ENCODE results near the gene MYO1F. TPM values are rescaled to one million over a fixed set of nuclear protein-coding genes. Genes with fewer than 3 reads are reported as not detected.
A peak's percentile ranks its signal among the peaks of the same experiment; 100 is the strongest.

Gene MYO1F
- total and polyA plus RNA-seq, 2 of the 13 experiments (the other 11 are each of a cell fraction or from before 2014, with no cell fraction given) = 0.09 to 0.13 TPM

DNA sequence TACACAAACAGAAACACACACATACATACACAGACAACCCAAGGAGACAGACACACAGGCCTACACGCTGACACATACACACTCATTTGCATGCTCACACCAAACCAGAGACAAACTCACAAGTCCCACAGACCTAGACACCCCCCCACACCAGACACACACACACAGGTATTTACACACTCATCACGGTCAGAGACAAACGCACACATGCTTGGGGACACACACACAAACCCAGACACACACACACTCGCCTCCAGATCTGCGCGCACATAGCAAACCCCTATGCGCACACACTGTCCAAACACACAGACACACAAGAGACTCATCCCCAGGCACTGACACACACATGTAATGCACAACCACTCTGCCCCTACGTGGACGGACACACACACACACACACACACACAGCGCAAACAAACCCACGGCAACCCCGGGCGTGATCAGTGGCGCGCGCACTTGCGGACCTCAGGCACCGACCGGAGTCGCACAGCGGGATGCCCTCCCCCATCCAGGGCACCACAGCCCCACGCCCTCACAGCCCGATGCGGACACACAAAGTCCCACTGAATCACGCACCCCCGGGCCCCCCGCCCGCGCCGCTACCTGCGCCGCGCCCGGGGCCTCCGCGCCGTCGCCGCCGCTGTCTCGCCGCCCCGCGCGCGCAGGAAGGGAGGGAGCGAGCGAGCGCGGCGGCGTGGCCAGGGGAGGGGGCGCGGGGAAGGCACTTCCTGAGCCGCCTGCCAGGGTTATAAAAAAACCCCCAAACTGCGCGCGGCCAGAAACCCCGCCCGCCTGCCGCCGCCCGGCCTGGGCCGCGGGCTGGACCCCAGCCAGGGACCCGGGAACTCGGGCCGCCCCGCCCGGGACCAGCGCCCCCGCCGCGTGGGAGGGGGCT, 33.0 kb upstream of the MYO1F start, which contains the start of gene ADAMTS10 (continued):
- TF ChIP-seq, protein P1, sequence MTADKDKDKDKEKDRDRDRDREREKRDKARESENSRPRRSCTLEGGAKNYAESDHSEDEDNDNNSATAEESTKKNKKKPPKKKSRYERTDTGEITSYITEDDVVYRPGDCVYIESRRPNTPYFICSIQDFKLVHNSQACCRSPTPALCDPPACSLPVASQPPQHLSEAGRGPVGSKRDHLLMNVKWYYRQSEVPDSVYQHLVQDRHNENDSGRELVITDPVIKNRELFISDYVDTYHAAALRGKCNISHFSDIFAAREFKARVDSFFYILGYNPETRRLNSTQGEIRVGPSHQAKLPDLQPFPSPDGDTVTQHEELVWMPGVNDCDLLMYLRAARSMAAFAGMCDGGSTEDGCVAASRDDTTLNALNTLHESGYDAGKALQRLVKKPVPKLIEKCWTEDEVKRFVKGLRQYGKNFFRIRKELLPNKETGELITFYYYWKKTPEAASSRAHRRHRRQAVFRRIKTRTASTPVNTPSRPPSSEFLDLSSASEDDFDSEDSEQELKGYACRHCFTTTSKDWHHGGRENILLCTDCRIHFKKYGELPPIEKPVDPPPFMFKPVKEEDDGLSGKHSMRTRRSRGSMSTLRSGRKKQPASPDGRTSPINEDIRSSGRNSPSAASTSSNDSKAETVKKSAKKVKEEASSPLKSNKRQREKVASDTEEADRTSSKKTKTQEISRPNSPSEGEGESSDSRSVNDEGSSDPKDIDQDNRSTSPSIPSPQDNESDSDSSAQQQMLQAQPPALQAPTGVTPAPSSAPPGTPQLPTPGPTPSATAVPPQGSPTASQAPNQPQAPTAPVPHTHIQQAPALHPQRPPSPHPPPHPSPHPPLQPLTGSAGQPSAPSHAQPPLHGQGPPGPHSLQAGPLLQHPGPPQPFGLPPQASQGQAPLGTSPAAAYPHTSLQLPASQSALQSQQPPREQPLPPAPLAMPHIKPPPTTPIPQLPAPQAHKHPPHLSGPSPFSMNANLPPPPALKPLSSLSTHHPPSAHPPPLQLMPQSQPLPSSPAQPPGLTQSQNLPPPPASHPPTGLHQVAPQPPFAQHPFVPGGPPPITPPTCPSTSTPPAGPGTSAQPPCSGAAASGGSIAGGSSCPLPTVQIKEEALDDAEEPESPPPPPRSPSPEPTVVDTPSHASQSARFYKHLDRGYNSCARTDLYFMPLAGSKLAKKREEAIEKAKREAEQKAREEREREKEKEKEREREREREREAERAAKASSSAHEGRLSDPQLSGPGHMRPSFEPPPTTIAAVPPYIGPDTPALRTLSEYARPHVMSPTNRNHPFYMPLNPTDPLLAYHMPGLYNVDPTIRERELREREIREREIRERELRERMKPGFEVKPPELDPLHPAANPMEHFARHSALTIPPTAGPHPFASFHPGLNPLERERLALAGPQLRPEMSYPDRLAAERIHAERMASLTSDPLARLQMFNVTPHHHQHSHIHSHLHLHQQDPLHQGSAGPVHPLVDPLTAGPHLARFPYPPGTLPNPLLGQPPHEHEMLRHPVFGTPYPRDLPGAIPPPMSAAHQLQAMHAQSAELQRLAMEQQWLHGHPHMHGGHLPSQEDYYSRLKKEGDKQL (CRISPR knock-in tag; IDR thresholded peaks at IDR 0.05; ENCODE audit: low read depth) = no peak
- TF ChIP-seq TARDBP (CRISPR knock-in tag; IDR thresholded peaks at IDR 0.05) (0 out of 2 replicates have a peak, but pooled peaks have one; percentile 32), NR1H2 (CRISPR knock-in tag; IDR thresholded peaks at IDR 0.05; ENCODE audit: borderline replicate concordance, low read depth) (no peak), ZNF546 (CRISPR knock-in tag; conservative IDR thresholded peaks at IDR 0.05) (no peak), CEBPB (IDR thresholded peaks at IDR 0.05; ENCODE audit: borderline replicate concordance, low read depth, low read length) (no peak), HMGXB4 (CRISPR knock-in tag; IDR thresholded peaks at IDR 0.05; ENCODE audit: borderline replicate concordance in 1 of 2, low read depth in 1 of 2) (peak in 1 of 2 experiments; percentile 17; a peak in 1 of 4 replicates), ARID2 (CRISPR knock-in tag; IDR thresholded peaks at IDR 0.05; ENCODE audit: borderline replicate concordance) (0 out of 2 replicates have a peak, but pooled peaks have one; percentile 32), SETDB1 (CRISPR knock-in tag; IDR thresholded peaks at IDR 0.05; ENCODE audit: borderline replicate concordance) (no peak), FOXJ3 (CRISPR knock-in tag; IDR thresholded peaks at IDR 0.05; ENCODE audit: borderline replicate concordance) (no peak), ZNF383 (CRISPR knock-in tag; IDR thresholded peaks at IDR 0.05; ENCODE audit: borderline replicate concordance) (no peak)
- TF ChIP-seq, protein P2, sequence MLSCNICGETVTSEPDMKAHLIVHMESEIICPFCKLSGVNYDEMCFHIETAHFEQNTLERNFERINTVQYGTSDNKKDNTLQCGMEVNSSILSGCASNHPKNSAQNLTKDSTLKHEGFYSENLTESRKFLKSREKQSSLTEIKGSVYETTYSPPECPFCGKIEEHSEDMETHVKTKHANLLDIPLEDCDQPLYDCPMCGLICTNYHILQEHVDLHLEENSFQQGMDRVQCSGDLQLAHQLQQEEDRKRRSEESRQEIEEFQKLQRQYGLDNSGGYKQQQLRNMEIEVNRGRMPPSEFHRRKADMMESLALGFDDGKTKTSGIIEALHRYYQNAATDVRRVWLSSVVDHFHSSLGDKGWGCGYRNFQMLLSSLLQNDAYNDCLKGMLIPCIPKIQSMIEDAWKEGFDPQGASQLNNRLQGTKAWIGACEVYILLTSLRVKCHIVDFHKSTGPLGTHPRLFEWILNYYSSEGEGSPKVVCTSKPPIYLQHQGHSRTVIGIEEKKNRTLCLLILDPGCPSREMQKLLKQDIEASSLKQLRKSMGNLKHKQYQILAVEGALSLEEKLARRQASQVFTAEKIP (CRISPR knock-in tag; IDR thresholded peaks at IDR 0.05; ENCODE audit: borderline replicate concordance) = no peak
- TF ChIP-seq, protein P3, sequence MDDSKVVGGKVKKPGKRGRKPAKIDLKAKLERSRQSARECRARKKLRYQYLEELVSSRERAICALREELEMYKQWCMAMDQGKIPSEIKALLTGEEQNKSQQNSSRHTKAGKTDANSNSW (CRISPR knock-in tag; IDR thresholded peaks at IDR 0.05; ENCODE audit: borderline replicate concordance) = no peak
- TF ChIP-seq, protein P4, sequence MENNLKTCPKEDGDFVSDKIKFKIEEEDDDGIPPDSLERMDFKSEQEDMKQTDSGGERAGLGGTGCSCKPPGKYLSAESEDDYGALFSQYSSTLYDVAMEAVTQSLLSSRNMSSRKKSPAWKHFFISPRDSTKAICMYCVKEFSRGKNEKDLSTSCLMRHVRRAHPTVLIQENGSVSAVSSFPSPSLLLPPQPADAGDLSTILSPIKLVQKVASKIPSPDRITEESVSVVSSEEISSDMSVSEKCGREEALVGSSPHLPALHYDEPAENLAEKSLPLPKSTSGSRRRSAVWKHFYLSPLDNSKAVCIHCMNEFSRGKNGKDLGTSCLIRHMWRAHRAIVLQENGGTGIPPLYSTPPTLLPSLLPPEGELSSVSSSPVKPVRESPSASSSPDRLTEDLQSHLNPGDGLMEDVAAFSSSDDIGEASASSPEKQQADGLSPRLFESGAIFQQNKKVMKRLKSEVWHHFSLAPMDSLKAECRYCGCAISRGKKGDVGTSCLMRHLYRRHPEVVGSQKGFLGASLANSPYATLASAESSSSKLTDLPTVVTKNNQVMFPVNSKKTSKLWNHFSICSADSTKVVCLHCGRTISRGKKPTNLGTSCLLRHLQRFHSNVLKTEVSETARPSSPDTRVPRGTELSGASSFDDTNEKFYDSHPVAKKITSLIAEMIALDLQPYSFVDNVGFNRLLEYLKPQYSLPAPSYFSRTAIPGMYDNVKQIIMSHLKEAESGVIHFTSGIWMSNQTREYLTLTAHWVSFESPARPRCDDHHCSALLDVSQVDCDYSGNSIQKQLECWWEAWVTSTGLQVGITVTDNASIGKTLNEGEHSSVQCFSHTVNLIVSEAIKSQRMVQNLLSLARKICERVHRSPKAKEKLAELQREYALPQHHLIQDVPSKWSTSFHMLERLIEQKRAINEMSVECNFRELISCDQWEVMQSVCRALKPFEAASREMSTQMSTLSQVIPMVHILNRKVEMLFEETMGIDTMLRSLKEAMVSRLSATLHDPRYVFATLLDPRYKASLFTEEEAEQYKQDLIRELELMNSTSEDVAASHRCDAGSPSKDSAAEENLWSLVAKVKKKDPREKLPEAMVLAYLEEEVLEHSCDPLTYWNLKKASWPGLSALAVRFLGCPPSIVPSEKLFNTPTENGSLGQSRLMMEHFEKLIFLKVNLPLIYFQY (CRISPR knock-in tag; IDR thresholded peaks at IDR 0.05; ENCODE audit: borderline replicate concordance) = no peak

Data from HepG2 (cell line).